CD4-positive, alpha-beta T cell treated with Interleukin-4 for 4 hours (primary cell): ENCODE measurements around the gene MRPS26.
"Not testable (repeated sequence)": the region's sequence is repeated elsewhere in the genome, so short reads cannot be mapped to it uniquely, and the experiment has no call there.

ENCODE experiments used
- DNase-seq: peaks from one replicate; pipeline ENCODE4 v3.0.0-alpha.2; 2020

The MRPS26 gene

GRCh38 chr20:3045816-3046676 lies at the start of gene MRPS26:
Gene MRPS26, plus strand, starts transcription at chr20:3046052. Its CDS starts 17 bp downstream, at chr20:3046069.
- DNase-seq = peak; percentile 71

GRCh38 chr20:2998728-2999127 lies 47.1 kb upstream of the MRPS26 start:
- no peak for DNase-seq

GRCh38 chr20:3000852-3001523 lies 44.9 kb upstream of the MRPS26 start:
- DNase-seq = peak; percentile 29

GRCh38 chr20:3003416-3003815 lies 42.4 kb upstream of the MRPS26 start:
- DNase-seq = no peak

GRCh38 chr20:3010985-3011723 lies 34.7 kb upstream of the MRPS26 start:
- peak; percentile 24 for DNase-seq

GRCh38 chr20:3011752-3012151 lies 34.1 kb upstream of the MRPS26 start:
- DNase-seq = no peak

- DNase-seq = no peak
These were observed 32.1 kb upstream of the MRPS26 start for GRCh38 chr20:3013771-3014170.

- no peak for DNase-seq
These were observed 31.7 kb upstream of the MRPS26 start for GRCh38 chr20:3014179-3014578.

- no peak for DNase-seq
These were observed 31.2 kb upstream of the MRPS26 start for GRCh38 chr20:3014662-3015061.

GRCh38 chr20:3015302-3015701 lies 30.6 kb upstream of the MRPS26 start:
- not testable (repeated sequence) for DNase-seq

GRCh38 chr20:3021327-3021726 lies 24.5 kb upstream of the MRPS26 start:
- DNase-seq = no peak

GRCh38 chr20:3021777-3022176 lies 24.1 kb upstream of the MRPS26 start:
- no peak for DNase-seq

GRCh38 chr20:3022559-3023490 lies 23.0 kb upstream of the MRPS26 start:
- not testable (repeated sequence) for DNase-seq

GRCh38 chr20:3027987-3028386 lies 17.9 kb upstream of the MRPS26 start:
- DNase-seq = no peak

- DNase-seq = no peak
These were observed 14.2 kb upstream of the MRPS26 start for GRCh38 chr20:3031524-3032147.

- DNase-seq = no peak
These were observed 13.2 kb upstream of the MRPS26 start for GRCh38 chr20:3032624-3033023.

- no peak for DNase-seq
These were observed 8.2 kb upstream of the MRPS26 start for GRCh38 chr20:3037654-3038053.

GRCh38 chr20:3038454-3038853 lies 7.4 kb upstream of the MRPS26 start:
- no peak for DNase-seq

- no peak for DNase-seq
These were observed 6.4 kb upstream of the MRPS26 start for GRCh38 chr20:3039426-3039825.

- DNase-seq = no peak
These were observed 5.8 kb upstream of the MRPS26 start for GRCh38 chr20:3040086-3040485.

- DNase-seq = no peak
These were observed 3.9 kb upstream of the MRPS26 start for GRCh38 chr20:3041854-3042409.

- no peak for DNase-seq
These were observed 3.2 kb upstream of the MRPS26 start for GRCh38 chr20:3042625-3043024.
